ENCODE results near the gene TEX2.

TEX2 gene

DNA sequence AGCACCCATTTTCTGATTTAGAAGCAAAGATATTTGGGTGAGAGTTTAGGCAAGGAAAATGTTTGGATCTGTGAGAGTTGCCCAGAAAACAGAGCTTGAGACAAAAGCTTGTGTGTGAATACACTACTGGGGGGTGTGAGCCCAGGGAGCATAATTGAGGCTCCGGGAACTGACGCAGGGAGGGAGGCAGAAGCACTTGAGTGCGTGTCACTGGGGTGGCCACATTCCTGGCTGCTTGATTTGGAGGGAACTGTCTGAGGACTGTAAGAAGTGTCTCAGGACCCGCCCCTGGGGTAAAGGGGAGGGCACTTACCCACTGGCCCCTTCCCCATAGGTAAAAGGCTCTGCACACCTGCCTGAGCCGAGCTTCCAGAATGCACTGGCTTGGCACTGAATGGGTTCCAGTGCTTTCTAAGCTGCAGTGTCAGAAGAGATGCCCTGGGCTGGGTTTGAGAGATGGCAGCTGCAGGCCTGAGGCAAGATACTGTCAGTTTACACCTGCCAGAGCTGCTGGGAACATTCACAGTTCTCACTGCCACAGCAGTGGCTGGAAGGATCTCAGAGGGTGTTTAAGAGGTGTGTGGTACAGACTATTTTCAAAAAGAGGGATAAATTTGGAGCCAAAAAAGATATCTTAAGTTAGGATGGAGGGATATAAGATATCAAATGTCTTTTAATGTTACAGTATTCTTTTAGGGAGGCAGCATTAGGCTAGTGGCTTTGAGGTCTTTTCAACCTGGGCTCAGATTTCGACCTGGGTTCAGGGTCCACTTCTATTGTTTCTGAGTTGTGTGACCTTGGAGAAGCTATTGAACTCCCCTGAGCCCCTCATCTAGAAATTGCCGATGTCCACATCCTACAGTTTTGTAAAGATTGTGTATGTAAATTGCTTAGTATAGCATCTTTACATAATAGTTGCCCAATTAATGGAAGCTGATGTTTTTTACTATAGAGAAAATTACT, 6.9 kb upstream of the TEX2 start:
- no peak for DNase-seq

DNA sequence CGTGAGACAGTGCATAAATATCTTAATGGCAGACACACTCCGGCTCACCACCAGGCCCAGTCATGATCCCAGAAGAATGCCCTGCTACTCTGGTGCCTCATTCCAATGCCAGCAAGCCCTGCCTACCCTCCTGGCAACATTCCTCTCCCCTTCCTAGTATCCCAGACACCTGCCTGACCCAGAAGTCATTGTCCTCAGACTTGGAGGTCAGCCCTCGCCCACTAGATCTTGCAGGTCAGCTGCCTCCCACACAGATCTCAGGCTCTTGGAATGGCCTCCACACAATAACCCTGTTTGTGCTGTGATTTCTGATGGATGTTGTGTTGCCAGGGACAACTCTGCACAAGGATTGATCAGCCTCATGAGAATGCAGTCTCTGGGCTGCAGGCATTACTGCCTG, 1.8 kb upstream of the TEX2 start:
- no peak for DNase-seq

DNA sequence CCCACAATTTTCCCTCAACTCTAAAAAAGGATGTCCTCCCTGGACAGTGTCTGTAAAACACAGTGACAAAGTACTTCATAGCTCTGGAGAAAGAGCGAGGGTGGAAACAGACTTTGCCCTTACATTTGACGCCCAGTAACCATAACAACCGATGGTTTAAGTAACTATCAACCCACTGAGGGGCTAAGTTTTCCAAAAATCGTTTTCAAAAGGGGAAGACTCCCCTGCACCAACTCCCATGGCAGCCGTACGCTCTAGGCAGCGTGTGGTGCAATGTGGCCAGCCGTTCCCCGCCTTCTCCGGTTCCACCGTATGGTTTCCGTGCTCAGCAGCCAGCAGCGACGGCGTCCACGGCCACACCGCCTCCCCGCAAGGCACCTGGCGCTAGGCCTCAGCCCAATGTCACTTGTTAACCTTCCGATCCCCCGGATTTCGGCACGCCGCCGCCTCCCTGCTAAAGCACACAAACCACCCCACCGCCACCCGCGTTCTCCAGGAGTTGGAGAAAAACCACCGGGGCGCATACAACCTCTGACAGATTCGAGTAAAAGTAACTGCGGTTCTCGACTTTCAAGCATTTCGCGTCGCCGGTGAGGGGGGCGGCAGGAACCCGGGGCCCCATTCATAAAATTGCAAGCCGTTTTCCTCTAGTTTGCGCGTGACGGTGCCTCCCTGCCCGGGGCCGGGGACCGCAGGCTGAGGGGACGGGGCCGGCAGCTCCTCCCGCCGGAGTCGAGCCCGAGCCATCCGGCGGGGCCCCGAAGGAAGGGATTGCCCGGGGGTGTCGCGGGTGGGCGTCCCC, 661 bp downstream of the TEX2 start:
- DNase-seq = peak; percentile 37 to 59 (median 42)

DNA sequence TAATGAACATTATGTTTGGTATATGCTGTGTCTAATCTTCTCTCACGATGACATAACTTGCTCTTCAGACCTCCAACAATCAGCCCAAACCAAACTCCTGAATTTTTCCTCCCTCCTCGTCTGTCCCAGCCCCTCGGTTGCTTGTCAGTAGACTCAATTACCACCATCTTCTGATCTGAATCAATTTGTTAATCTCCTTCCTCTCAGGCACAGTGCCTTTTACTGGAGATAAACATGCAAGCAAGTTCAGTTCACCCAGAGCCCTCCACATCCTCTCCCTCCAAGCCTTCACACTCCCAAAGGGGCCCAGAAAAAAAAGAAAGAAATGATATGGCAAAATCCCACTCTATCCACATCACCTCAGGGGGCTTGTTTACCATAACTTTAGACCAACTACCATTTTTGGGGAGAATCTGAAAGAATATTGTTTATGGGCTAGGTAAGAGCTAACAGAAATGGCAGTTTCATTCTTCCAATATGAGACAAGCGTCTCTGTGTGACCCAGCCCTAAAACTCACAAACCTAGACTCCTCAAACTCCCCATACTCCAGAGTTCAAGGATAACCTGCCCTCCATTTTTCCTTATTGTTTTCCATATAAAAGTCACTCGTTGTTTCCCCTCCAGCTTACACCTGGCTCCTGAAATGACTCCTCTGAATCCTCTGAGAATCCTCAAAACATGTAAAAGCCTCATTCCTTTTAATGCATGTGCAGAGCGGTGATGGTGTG, 1.5 kb downstream of the TEX2 start:
- DNase-seq = no peak

DNA sequence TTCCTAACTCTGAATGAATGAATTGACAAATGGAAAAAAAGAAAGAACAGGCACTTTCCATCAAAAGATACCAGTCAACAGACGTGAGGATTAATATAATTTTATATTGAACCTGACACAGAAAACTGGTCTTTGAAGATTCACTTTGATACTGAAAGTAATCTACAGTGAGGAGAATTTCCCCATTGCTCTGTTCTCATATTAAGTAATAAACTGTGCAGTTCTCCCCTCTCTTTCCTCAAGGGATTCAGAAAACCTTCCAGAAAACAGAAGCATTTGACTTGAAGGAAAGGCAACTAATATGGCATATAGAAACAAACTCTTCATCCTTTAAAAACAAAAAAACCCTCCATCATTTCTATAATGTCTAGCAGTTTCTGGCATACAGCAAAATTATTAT, 2.2 kb downstream of the TEX2 start:
- peak; percentile 45 to 64 (median 51) for DNase-seq

DNA sequence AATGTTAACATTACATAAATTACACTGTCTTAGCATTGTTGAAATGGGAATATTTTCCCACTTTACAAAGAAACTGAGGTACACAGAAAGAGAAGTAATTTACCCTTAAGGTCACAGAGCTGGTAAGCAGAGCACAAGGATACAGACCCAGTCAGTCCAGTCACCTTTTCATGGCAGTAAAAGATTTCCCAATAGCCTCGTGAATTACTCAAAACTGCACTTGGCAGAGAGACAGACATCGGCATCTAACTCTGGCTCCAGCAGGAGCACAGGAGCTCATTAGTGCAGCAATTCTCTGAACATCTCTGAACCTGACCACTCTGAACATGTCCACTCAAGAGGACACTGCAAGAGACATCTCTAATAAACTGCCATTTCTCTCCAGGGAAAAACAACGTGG, 3.1 kb downstream of the TEX2 start:
- DNase-seq = no peak

DNA sequence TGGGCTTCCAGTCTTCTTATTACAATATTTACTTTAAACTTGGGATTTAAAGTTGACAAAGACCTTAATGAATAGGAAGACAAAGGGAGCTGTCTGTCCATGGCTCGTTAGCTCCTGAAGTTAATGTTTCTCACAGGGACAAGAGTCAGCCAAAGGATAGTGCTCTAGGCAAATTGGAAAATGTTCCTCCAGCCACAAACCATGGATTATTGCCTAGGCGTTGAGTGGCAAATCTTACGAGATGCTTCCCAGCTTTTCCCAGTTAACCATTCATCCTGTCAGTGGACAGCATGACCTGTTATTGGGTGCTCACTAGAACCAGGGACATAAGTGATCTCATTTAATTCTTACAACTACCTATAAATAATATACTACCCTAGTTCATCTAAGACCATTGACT, 3.6 kb downstream of the TEX2 start:
- no peak for DNase-seq

DNA sequence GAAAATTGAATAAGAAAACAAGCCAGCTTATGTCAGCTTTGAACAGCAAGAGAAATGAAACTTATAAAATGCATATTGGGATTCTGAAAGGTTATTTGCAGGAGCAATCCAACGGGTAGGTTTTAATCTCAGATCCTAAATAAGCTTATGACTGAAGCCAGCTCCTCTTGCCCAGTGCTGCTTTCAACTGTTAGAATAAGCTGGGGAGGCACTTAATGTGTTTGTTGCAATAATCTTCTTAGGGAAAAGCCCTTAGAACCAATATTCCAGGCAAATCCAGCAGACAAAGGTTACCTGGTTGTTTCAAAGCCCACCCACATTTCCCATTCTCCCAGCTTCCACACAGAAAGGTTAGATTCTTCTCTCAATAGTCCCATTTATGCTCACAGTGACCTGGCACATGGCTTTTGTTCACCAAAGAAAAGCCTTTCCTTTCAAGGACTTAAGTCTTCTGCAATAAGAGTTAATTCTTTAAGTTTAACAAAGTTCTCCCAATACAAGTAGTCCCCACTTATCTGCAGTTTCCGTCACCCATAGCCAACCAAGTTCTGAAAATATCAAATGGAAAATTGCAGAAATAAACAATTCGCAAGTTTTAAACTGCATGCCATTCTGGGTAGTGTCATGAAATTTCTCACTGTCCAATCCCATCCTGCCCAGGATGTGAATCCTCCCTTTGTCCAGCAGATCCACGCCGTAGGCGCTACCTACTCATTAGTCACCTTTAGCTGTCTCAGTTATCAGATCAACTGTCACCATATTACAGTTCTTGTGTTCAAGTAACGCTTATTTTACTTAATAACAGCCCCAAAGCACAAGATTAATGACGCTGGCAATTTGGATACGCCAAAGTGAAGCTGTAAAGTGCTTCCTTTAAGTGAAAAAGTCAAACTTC, 5.9 kb downstream of the TEX2 start:
- no peak for DNase-seq

DNA sequence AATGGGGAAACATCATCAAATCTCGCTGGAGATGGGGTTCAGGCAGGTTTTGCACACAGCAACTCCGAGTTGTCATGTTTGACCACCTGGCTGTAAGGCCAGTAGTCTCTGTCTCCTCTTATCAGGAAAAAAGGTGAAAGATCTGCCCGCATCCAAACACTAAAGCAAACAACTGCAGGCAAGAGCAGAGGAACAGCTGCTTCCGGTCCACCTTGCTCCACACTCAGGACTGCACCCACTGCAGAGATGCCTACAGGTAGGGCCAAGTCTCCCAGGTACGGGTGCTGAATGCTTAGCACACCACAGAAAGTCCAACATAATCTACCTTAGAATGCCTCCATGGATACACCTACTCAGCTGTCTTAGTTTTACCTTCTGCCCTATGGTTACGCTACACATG, 7.3 kb downstream of the TEX2 start:
- no peak for DNase-seq

DNA sequence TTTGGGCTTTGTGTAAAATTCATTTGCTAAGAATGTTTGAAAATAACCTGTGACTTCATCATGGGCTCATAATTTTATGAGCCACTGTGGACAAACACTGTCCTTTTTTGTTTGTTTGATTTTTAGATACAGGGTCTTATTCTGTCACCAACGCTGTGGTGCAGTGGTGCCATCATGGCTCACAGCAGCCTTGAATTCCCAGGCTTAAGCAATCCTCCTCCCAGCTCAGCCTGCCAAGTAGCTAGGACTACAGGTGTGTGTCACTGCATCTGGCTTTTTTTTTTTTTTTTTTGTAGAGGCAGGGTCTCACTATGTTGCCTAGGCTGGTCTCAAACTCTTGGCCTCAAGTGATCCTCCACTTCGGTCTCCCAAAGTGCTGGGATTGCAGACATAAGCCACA, 8.3 kb downstream of the TEX2 start:
- DNase-seq = no peak

DNA sequence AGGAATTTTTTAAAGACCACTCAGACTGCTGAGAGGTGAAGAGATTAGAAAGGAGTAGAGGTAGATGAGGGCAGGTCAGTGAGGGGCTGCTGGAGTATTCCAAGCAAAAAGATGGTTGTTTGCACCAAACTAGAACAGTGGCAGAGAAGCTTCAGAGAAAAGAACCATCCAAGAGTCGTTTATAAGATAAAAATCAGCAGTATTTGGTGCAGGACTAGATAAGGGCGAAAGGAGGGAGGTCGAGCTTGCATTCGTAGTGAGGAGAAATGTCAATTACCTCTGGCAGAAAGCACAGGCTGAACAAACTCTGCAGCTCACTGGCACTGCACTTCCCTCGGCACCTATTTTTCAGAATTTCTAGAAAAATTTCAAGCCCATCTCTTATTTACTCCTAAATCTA, 9.6 kb downstream of the TEX2 start:
- DNase-seq = no peak

DNA sequence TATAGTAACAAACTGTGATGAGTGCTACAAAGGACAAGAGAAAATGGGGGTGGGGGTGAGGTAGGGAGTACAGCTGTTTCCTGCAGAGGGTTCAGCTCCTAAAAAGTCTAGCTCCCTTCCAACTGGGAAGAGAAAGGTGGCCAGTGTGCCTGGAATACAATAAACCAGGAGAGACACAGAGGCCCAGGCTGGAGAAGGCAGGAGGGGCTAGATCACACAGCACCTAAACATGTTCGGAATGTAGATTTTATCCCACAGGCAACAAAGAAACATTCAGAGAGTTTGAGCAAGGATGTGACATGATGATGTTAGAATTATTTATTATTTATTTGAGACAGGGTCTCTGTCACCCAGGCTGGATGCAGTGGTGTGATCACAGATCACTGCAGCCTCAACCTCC, 10.2 kb downstream of the TEX2 start:
- no peak for DNase-seq

DNA sequence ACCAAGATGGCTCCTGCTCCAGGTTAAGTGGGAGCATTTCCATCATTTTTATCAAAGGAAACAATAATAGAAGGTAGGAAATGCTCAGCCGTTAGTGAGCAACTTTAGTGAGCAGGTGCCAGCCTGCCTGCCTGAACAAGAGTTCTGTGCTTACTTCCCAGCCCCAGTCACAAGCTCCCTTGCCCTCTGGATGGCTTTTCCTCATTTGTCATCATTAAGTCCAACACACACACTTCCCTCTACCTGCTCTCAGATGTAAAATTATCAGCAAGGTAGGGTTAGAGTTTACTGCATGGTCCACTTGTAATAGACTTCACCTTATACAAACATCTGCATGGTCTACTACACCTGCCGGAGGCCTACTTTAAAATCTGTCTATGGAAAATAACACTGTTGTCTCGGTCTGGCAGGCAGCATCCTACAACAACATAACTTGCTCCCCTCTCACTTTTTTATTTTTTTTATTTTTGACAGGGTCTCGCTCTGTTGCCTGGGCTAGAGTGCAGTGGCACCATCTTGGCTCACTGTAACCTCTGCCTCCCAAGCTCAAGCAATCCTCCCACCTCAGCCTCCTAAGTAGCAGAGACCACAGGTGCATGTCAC, 12.7 kb downstream of the TEX2 start:
- DNase-seq = no peak

DNA sequence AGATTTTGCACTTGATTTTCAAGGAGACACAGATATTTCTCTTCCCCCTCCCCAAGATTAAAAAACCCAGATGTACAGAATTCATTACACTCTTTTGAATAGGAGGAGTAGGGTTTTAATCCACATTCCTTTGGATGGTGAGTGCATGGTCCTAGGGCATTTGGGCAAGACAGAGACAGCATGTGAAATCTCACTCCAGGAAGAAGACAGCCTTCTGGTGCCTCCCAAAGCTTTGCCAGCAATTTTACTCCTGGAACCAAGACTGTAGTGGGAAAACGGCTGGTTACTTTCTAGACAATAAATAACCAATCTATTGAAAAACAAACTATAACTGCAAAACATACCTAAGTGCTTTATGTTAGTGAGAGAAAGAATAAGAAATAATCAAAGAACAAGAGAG, 15.2 kb downstream of the TEX2 start:
- DNase-seq = no peak

DNA sequence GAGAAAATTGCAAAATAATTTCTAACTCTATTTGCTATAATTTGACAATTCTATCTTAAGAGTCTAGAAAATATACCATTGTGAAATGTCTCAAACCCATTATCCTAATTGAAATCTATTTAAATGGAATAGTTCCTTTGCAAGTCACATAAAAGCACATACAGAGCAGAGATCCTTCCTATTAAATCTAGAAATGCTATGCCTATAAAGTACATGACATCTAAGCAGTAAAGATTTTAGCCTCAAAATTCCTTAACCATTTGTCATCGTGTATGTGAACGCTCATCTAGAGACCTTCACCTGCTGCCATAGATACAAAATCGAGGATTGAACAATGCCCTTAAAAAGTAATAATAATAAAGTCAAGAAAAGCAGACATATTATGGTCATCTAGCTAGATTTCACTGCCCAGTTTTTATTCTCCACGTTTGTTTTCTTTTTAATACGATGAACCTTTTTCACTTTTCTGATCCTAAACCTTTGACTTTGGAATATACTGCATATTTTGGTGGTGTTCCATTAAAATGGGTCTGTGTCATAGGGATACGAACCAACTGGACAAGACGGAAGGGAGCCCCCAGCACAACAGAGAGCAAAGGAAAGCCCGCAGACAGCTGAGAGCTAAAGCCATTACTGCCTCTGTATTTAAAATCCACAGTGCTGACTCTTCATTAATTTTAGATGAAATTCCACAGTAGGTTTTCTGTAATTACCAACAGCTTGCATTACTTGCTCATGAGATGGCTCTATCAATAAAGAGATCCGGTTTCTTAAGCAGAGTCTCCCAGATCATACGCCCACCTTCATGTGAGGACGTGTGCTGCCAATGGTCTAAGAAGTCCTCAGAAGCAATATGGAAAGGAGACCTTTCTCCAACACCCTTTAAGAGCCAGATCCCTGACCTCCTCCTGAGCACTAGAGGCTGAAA, 17.6 kb downstream of the TEX2 start:
- no peak for DNase-seq

DNA sequence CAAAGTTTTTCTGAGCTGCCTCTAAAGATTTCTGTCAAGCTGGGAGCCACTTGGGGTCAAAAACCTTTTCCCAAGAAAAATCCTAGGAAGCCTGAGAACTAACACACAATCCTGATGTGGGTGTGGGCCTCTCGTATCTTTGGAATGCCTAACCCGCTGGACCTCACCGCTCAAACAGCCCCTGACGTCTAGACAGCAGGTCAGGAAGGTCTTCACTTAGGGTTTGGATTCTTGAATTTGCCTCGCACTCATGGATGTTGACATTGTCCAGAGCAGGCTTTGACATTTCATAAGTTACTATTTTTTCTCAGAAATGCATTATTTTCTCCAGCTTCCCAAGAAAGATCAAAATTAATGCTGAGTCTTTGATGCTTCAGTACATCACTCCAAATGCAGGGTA, 18.9 kb downstream of the TEX2 start:
- no peak for DNase-seq

DNA sequence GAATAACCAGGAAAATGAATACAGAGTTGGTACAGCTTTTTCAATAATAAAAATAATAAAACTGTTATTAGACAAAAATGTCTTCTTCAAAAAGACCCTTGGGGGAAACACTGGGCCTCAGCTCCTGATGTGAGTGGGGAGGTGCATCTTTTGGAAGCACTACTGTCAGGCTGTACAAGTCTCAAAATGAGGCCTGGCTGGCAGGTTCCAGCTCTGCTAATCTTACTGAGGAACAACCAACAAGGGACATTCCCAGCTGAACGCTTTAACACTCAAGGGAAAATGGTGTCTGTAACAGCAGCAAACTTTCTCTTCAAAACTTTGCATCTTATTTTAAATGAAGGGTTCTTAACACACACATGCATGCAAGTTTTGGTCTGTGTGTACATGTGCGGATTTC, 19.7 kb downstream of the TEX2 start:
- no peak for DNase-seq

DNA sequence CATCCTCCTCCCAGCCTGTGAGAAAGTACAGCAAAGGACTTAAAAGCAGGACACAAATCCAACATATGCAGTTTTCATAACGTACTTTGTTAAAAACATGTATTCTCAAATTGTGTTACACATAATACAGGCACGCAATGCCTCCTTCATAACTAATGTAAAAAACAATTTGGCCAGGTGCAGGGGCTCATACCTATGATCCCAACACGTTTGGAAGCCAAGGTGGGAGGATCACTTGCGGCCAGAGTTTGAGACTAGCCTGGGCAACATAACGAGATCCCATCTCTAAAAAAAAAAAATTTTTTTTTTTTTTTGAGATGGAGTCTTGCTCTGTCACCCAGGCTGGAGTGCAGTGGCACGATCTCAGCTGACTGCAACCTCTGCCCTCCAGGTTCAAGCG, 20.4 kb downstream of the TEX2 start:
- no peak for DNase-seq

DNA sequence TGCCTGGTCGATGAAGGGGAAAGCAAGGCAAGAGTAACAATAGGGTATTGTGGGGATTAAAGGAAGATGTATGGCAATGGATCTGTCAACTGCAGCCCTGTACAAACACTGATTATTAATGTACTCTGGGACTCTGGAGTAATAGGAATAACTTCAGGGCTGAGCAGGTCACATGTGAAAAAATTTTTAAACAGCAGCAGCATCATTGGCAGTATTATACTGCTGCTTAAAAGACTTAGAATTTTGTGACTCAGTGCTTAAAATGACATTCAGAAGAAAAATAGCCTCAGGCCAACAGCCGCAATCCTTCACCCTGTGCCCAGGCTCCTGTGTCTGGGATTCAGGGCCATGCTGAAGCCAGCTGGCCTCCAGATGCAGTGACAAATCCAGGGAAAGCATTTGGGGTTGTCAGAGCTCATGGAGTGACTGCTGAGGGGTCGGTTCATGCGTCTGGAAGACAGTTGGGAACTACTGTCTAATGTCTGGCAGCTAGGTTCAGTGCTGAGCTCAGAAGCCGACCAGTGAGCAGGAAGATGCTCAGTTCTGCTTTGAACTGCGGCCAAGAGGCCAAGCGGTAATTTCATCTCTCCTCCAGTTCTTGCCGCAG, 22.2 kb downstream of the TEX2 start:
- peak in 1 of 3 donors; percentile 25 for DNase-seq

DNA sequence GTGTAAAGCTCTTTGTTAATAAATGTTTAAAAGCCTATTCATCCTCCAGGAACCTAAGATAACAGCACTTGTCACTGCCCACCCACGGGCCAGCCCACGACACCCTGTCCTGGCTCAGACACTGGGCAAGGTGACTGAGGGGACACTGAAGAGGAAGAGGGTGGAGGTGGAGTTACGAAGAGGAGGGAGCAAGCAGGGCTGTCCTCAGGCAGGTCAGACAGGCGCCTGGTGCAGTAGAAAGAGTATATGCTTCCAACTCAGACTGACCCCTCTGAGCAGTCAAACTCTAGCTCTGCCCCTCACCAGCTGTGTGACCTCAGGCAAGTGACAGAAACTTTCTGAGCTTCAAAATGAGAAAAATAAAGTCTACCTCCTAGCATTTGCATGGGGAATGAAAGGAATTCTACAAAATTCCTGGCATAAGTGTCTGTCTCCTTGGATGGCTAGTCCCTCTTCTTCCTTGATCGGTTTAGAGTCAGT, 22.8 kb downstream of the TEX2 start:
- DNase-seq = peak; percentile 35 to 69 (median 44)
